ENCODE data around the gene MRPL42.
"Not testable (repeated sequence)": the region's sequence is repeated elsewhere in the genome, so short reads cannot be mapped to it uniquely, and the experiment has no call there.

The MRPL42 gene

GRCh38 chr12:93467351-93468007 is at the start of gene MRPL42:
Gene MRPL42 (plus strand): TSS chr12:93467514. CDS start chr12:93469286, 1,772 bp downstream.
- peak; percentile 81 to 95 (median 92) for DNase-seq

- no peak for DNase-seq
Measured at GRCh38 chr12:93417967-93418480, 49.3 kb upstream of the MRPL42 start.

- peak in 3 of 6 experiments; percentile 27 to 63 (median 47) for DNase-seq
Measured at GRCh38 chr12:93419388-93420034, 47.8 kb upstream of the MRPL42 start.

GRCh38 chr12:93422050-93422449 is 45.3 kb upstream of the MRPL42 start:
- no peak for DNase-seq

- DNase-seq = no peak
Measured at GRCh38 chr12:93425736-93426411, 41.4 kb upstream of the MRPL42 start.

- DNase-seq = no peak
Measured at GRCh38 chr12:93426412-93426805, 40.9 kb upstream of the MRPL42 start.

- DNase-seq = no peak
Measured at GRCh38 chr12:93427779-93428564, 39.3 kb upstream of the MRPL42 start.

GRCh38 chr12:93429448-93429847 is 37.9 kb upstream of the MRPL42 start:
- no peak for DNase-seq

- DNase-seq = no peak
Measured at GRCh38 chr12:93429852-93430251, 37.5 kb upstream of the MRPL42 start.

- DNase-seq = no peak
Measured at GRCh38 chr12:93430280-93430679, 37.0 kb upstream of the MRPL42 start.

- not testable (repeated sequence) for DNase-seq
Measured at GRCh38 chr12:93432031-93432430, 35.3 kb upstream of the MRPL42 start.

GRCh38 chr12:93434256-93434865 is 33.0 kb upstream of the MRPL42 start:
- no peak for DNase-seq

- DNase-seq = no peak
Measured at GRCh38 chr12:93438266-93439050, 28.9 kb upstream of the MRPL42 start.

- no peak for DNase-seq
Measured at GRCh38 chr12:93440043-93440835, 27.1 kb upstream of the MRPL42 start.

GRCh38 chr12:93441081-93441616 is 26.2 kb upstream of the MRPL42 start:
- DNase-seq = peak; percentile 18 to 73 (median 42)

GRCh38 chr12:93441617-93442410 is 25.5 kb upstream of the MRPL42 start, which contains the start of gene UBE2N:
Gene UBE2N (minus strand): TSS chr12:93441947. CDS start chr12:93441884, 63 bp downstream.
- DNase-seq = peak; percentile 94 to 97 (median 95)

GRCh38 chr12:93442411-93443340 is 24.6 kb upstream of the MRPL42 start:
- no peak for DNase-seq

GRCh38 chr12:93443576-93443975 is 23.7 kb upstream of the MRPL42 start:
- DNase-seq = no peak

Data from stimulated activated naive CD4-positive, alpha-beta T cell (primary cell).